Activated B cell treated with CpG ODN at 0.5 μM for 24 hours (primary cell): ENCODE data around the gene ANKRD49. TPM values are rescaled to one million over a fixed set of nuclear protein-coding genes. Genes with fewer than 3 reads are reported as not detected.

ENCODE experiments used
- ATAC-seq: fragments of 200-7000 bp; cut with Tn5 transposase; one replicate; pipeline ENCODE4 v1.10.0; 2021; ENCODE audit warnings: low read depth, mild to moderate bottlenecking, moderate library complexity
- CTCF ChIA-PET: fragments of 350-600 bp; sonication (Branson Sonifier 250); formaldehyde crosslinking; loops from one replicate; lab custom pipeline; 2021; ENCODE audit warnings: antibody characterized with exemption; lab: Charles Lee
- POLR2A ChIA-PET: fragments of 350-600 bp; sonication (Branson Sonifier 250); formaldehyde crosslinking; loops from one replicate; lab custom pipeline; 2021; ENCODE audit warnings: antibody characterized with exemption; lab: Charles Lee
- DNase-seq: peaks from one replicate; pipeline ENCODE4 v3.0.0; 2022
- H3K27ac Mint-ChIP-seq: one replicate; pipeline ENCODE4 v1.8.0; 2020; ENCODE audit warnings: mixed read lengths
- H3K27me3 Mint-ChIP-seq: one replicate; pipeline ENCODE4 v1.8.0; 2021; ENCODE audit warnings: mixed read lengths
- H3K36me3 Mint-ChIP-seq: one replicate; pipeline ENCODE4 v1.8.0; 2021; ENCODE audit warnings: low read depth, mixed read lengths
- H3K4me1 Mint-ChIP-seq: one replicate; pipeline ENCODE4 v1.8.0; 2021; ENCODE audit warnings: mixed read lengths
- H3K4me3 Mint-ChIP-seq: one replicate; pipeline ENCODE4 v1.8.0; 2020; ENCODE audit warnings: mild to moderate bottlenecking, mixed read lengths
- H3K9me3 Mint-ChIP-seq: one replicate; pipeline ENCODE4 v1.8.0; 2020; ENCODE audit warnings: mixed read lengths
- CTCF ChIP-seq: fragments of 200-600 bp; IDR thresholded peaks from one replicate; pipeline ENCODE4 v1.8.0; 2022; ENCODE audit warnings: antibody characterized with exemption, mild to moderate bottlenecking
- intact Hi-C: fragments of 100-400 bp; cut with micrococcal nuclease; formaldehyde crosslinking; loops from one replicate; pipeline ENCODE4 v1.15.1; 2024
- total RNA-seq: library from RNA; stranded (reverse); gene quantifications from 2 replicates; pipeline ENCODE4 v1.2.3, GENCODE V29; 2022

Gene ANKRD49
- total RNA-seq: 39.5 and 46.5 TPM in 2 replicates

- ATAC-seq: peak; percentile 99
- CTCF ChIA-PET: no interaction called here
Observed at GRCh38 chr11:94493281-94494125, at the start of gene ANKRD49, which contains the start of gene MRE11. Gene ANKRD49 (plus strand): TSS chr11:94493984. CDS start chr11:94496694, 2,710 bp downstream. Gene MRE11 (minus strand): TSS chr11:94493844. CDS start chr11:94492801, 1,043 bp downstream.

DNA sequence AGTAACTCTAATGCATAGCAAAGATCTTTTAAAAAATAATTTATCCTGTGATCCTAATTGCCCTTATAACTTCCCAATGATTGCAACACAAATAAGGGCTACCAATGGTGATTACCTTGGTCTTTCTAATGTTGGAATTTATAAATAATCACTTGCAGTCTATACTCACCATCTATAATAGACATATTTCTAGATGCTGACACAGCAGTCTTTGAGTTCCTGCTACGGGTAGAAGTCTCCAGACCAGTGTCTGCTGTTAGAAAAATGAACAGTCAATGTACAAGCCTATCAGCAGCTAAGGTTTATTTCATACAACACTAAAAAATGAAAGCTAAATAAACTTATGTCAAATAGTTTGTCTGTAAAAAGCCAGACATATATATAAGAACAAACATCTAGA lies 48.1 kb upstream of the ANKRD49 start:
- intact Hi-C loops: no loop called here
- CTCF ChIA-PET: no interaction called here
- DNase-seq (no peak), ATAC-seq (no peak)
- Mint-ChIP-seq H3K27me3 (no peaks in the 10 kb centered on the region), H3K27ac (no peak overlapping the region), H3K9me3 (no peaks in the 10 kb centered on the region), H3K4me3 (no peak overlapping the region), H3K36me3 (peaks cover 68% of the 10 kb centered on the region), H3K4me1 (no peaks in the 10 kb centered on the region)
- POLR2A ChIA-PET: no interaction called here
- TF ChIP-seq CTCF: no peak

More at GRCh38 chr11:94493281-94494125, at the start of gene ANKRD49, which contains the start of gene MRE11:
- peaks cover 1% of the 10 kb centered on the region for H3K9me3 Mint-ChIP-seq
- peak within 1 kb of the TSS; percentile 92 for H3K27ac Mint-ChIP-seq
- POLR2A ChIA-PET: interaction anchor here (0.6 to 2.6 kb wide), 7 partner anchors 19 to 1296 kb away, joined by 3 to 13 read pairs (median 5); partner anchors contain the start of genes C11orf54, C11orf97, CEP57 and CWC15
- DNase-seq: peak; percentile 94
- peak within 1 kb of the TSS; percentile 93 for H3K4me3 Mint-ChIP-seq
- TF ChIP-seq CTCF: no peak
- H3K27me3 Mint-ChIP-seq: no peaks in the 10 kb centered on the region
- intact Hi-C loops: loop anchor here (1.0 to 10.0 kb wide), 9 partner anchors 50 to 1901 kb away; partner anchors contain the start of genes C11orf54, CEP295, CEP57 and CWC15
- H3K36me3 Mint-ChIP-seq: peaks cover 50% of the 10 kb centered on the region
- peaks cover 39% of the 10 kb centered on the region for H3K4me1 Mint-ChIP-seq

GRCh38 chr11:94447149-94447548 lies 46.6 kb upstream of the ANKRD49 start:
- H3K27ac Mint-ChIP-seq: no peak overlapping the region
- ATAC-seq (no peak), DNase-seq (no peak)
- H3K36me3 Mint-ChIP-seq: peaks cover 56% of the 10 kb centered on the region
- H3K9me3 Mint-ChIP-seq: no peaks in the 10 kb centered on the region
- POLR2A ChIA-PET: no interaction called here
- no peak for TF ChIP-seq CTCF
- H3K27me3 Mint-ChIP-seq: no peaks in the 10 kb centered on the region
- intact Hi-C loops: no loop called here
- H3K4me3 Mint-ChIP-seq: no peak overlapping the region
- no peaks in the 10 kb centered on the region for H3K4me1 Mint-ChIP-seq
- CTCF ChIA-PET: no interaction called here

GRCh38 chr11:94449029-94449428 lies 44.8 kb upstream of the ANKRD49 start:
- POLR2A ChIA-PET: no interaction called here
- no peak for ATAC-seq
- intact Hi-C loops: no loop called here
- H3K9me3 Mint-ChIP-seq: peaks cover 9% of the 10 kb centered on the region
- CTCF ChIA-PET: no interaction called here
- no peak for TF ChIP-seq CTCF
- H3K4me3 Mint-ChIP-seq: no peak overlapping the region
- no peaks in the 10 kb centered on the region for H3K4me1 Mint-ChIP-seq
- no peak for DNase-seq
- H3K27ac Mint-ChIP-seq: no peak overlapping the region
- H3K27me3 Mint-ChIP-seq: no peaks in the 10 kb centered on the region
- peaks cover 51% of the 10 kb centered on the region for H3K36me3 Mint-ChIP-seq

DNA sequence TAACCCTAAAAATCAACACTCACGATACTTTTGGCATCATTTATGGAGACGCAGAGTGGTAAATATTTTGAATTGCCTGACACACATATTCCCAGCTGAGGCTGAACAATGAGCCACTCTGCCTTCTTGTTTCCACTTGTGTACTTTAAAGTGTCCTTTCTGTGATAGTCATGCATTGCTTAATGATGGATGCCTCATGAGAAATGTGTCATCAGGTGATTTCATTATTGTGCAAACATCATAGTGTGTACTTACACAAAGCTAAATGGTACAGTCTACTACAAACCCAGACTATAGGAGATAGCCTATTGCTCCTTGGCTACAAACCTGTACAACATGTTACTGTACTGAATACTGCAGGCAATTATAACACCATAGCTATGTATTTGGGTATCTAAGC lies 44.3 kb upstream of the ANKRD49 start:
- intact Hi-C loops: no loop called here
- H3K4me1 Mint-ChIP-seq: no peaks in the 10 kb centered on the region
- POLR2A ChIA-PET: no interaction called here
- H3K27ac Mint-ChIP-seq: no peak overlapping the region
- H3K27me3 Mint-ChIP-seq: no peaks in the 10 kb centered on the region
- no peak for ATAC-seq
- no peak for DNase-seq
- H3K4me3 Mint-ChIP-seq: no peak overlapping the region
- TF ChIP-seq CTCF: no peak
- H3K36me3 Mint-ChIP-seq: peaks cover 47% of the 10 kb centered on the region
- peaks cover 9% of the 10 kb centered on the region for H3K9me3 Mint-ChIP-seq
- CTCF ChIA-PET: no interaction called here
